HL-60/S4 (cell line): ENCODE results near the gene THTPA.

Experiments
- in situ Hi-C: fragments of 300-500 bp; cut with MboI; formaldehyde crosslinking; loops from 2 replicates; pipeline ENCODE4 v1.14.3; 2022; ENCODE audit warnings: low sequenced_read_pairs

The THTPA gene, protein sequence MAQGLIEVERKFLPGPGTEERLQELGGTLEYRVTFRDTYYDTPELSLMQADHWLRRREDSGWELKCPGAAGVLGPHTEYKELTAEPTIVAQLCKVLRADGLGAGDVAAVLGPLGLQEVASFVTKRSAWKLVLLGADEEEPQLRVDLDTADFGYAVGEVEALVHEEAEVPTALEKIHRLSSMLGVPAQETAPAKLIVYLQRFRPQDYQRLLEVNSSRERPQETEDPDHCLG

GRCh38 chr14:23555882-23556699 is at the start of gene THTPA:
Gene THTPA (plus strand): TSS chr14:23556271. CDS start chr14:23556758, 487 bp downstream.
- in situ Hi-C loops = loop anchor here (5.0 kb wide), 1 partner anchor 69 kb away; no protein-coding TSS in a partner anchor

DNA sequence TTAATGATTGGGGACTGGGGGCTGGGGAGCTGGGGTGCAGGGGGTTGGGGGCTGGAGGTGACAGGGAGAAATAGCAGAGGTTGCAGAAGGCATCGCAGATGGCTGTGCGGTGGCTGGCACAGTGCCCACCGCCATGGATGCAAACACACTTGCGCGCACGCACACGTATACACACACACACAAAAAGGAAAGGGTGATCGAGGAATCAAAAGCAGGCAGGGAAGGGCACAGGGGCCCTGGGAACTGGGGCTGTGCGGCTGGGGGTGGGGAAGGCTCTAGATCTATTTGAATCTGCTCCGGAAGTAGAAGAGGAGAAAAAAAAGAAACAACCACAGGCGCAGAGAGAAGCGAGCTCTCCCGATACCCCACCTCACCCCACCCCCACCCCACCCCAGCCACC is 43.9 kb upstream of the THTPA start:
- in situ Hi-C loops = no loop called here

DNA sequence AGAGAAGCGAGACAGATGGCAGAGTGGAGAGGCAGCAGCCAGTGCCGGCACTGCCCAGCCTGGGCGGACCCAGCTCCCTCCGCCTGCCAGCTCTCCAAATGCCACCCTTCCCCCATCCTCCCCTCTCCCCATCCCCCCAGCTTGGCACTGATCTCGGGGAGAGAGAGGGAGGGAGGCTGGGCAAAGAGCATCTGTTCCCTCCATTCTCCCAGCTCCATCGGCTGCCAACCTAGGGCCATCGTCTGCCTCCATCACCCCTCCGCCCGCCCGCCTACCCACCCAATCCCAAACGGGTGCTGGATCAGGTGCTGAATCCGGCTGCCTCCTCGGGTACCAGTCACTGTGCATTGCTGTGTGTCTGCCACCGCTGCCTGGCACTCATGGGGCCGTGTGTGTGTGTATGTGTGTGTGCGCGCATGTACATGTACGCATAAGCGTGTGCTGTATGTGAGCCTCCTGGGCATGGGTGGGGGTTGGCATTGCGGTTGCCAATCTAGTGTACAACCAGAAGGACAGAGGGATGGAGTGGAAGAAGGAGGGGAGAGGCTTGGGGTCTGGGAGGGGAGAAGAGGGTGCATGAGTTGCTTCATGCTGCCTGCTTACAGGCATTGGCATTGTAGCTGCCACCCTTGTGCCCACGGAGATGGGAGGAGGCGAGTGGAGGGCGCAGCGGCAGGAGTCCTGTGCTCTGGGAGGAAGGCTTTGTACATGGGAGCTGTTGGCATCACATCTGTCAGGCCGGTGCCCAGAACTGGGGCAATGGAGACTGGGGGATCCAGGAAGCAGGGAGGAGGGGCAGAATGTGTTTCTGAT is 42.9 kb upstream of the THTPA start:
- in situ Hi-C loops = no loop called here

DNA sequence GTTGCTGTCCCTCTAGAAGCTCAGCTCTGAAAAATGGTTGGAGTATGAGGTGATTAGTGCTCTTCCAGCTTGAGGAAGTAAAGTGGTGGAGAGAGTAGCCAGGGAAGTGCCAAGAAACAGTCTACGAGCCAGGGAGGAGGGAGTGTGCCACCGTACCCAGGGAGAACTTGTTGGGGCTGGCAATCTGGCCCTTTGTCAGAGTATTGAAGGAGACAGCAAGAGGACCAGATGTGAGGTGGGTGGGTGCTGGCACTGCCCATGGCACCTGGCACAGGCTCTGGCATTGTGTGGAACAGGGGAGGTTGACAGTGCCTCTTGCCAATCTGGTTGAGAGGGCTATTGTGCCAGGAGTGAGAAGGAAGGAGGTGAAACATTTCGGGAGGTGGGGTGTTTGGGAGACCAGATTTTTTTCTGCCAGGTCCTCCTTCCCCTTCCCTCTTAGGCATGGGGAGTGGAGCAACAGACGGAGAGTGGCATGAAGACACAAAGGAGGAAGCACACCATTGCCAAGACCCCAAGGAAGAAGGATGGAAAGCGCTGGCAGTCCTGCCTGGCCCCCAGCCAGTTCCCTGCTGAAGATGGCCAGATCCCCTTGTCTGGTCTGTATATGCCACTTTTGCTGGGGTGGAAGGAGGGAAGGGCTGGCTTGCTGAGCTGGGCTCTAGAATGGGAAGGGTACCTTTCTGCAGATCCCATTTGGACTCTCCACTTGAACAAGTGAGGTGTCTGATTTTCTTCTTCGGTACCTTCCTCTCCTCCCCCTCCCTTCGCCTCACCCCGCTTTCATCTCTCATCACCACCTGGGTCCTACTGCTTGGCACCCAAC is 42.0 kb upstream of the THTPA start:
- in situ Hi-C loops = no loop called here

GRCh38 chr14:23514644-23514957 is 41.5 kb upstream of the THTPA start:
- in situ Hi-C loops = no loop called here

DNA sequence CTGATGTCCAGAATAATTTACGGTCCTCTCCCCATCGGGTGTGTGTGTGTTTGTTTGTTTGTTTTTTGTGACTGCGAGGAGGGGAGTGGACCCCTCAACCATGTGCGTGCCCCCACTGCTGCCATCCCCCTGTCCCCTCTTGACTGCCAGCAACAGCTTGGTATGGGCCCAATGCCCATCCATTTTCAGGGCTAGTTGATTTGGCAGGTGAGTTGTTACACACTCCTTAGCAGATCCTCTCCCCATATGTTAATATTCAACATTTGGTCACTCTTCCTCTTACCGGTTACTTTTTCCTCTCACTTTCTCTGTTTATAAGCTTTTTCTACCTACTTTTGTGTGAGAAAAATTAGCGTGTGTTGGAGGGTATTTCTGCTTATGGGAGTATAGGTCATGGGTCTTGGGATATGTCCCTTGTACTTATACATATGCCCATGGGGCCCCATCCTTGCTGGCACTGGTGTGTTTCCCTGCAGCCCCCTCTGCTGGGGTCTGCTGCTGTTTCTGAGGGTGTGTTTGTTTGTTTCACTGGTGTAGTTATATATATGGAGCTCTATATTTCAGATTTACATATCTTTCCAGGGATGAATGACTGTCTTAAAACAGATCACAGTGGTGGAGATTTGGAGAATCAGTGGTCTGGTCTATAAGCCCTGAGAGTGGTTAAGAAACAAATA is 38.3 kb upstream of the THTPA start:
- in situ Hi-C loops = no loop called here

- in situ Hi-C loops = no loop called here
Measured at GRCh38 chr14:23518709-23519108, 37.4 kb upstream of the THTPA start.

DNA sequence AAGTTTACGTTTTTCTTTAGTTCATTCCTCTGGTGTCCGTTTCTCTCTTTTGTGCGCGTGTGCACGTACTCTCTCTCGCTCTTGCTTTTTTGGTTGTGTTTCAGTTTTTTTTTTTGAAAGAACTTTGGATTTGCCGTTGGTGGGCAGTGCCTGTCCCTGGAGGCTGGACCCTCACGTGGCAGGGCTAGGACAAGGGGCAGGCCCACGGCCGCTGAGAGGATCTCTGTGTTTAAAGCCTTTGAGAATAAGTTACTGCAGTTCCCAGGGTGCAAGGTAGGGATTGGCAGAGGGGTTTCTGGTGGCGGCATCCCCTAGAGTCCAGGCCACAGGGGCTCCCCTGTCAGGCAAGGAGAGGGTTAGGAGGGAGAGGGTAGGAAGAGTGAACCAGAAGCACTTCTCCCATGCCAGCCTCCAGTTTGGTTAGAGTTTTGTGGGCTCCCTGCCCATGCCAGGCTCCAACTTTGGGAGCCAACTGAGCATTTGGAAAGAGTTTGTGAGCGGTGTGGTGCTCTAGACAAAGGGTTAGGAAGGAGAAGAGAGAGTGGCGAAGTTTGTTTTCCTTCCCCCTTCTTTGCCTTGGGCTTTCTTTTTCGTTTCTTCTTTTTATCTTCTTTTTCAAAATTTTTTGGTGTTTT is 35.1 kb upstream of the THTPA start:
- in situ Hi-C loops = no loop called here

DNA sequence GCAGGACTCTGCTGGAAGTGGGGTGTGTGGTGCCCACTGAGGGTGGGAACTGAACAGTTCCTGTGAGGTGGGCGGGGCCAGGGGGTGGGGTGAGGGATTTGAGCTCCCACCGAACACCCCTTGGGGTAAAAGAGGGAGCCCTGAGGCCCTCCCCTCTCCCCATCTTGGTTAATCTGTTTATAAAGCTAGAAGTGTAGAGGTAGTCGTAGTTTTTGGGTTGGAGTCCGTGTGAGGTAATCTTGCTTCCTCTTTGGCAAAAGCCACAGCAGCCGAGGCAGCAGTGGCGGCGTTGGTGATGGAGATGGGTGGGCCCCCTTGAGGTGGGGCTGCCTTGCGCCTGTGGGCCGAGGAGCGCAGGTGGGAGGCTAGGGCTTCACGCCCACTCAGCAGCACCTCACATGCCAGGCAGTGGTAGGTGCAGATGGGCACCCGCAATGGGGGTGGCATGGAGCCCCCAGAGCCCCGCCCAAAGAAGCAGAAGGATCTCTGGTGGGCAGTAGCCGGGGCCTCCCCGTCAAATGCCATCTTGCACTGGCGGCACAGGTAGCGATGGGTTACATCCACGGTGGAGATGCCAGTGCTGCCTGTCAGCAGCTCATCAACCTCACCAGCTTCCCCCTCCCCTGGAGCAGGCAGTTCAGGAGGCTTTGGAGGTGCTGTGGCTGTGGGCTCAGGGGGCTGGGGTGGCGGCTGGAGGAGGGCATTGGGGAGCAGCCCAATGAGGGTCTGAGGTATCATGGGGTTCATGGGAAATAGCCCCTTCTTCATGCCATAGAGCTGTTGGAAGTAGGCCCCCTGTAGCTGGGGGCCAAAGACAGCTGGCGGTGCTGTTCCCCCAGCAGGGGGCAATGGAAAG is 34.1 kb upstream of the THTPA start:
- in situ Hi-C loops = no loop called here

DNA sequence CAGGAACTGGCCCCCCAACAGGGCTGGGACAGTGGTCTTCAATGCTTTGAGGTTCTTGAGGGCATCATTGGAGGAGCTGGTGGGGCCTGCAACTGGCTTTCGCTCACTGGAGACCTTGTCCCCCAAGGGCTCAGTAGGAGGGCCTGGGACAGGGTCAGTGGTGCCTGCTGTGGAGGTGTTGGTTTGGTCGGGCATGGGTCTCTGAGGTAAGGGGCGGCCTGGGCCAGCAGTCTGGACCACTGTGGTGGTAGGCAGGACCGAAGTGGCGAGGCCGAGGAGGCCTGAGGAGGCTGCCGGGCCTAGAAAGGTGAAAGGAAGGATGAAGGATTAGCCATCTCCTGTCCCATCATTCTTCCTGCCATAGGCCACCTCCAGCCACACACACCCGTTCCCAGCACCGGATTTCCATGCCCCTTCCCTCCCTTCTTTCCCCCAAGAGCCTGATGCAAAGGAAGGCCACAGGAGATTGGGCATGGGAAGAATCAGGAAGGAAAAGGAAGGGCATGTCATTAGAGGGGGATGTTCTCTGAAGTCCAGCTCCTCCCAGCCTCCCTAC is 33.4 kb upstream of the THTPA start:
- in situ Hi-C loops = no loop called here

- in situ Hi-C loops = no loop called here
Measured at GRCh38 chr14:23523229-23524016, 32.6 kb upstream of the THTPA start.

DNA sequence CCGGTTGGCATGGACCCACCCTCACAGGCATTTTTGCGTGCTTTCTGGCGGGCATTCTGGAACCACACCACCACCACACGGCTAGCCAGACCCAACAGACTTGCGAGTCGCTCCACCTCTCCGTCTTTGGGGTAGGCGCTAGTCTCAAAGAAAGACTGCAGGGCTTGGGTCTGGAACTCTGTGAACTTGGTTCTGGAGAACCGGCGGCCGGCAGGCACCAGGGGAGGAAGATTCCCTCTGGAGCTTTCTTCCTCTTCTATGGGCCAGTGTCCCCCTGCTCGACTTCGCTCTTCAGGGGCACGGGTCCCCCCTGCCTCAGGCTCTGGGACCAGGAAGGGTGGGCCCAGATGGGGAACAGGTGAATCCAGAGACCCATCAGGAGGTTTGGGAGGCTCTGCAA is 31.1 kb upstream of the THTPA start:
- in situ Hi-C loops = no loop called here

DNA sequence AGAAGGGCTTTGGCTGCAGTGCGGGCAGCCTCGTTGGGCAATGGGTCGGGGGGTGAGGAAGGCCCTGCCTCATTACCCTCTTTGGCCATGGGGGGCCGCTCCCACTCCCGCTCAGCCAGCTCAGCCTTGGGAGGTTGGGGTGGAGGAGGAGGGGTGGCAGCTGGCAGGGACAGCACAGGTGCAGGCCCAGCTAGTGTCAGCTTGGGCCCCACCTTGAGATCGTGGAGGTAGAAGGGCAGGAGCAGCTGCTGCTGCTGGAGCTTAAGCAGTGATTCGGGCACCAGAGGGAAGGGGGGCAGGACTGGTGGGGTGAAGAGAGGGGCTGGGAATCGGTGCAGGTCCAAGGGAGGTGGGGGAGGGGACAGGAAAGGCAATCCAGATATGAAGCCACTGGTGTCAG is 30.5 kb upstream of the THTPA start:
- in situ Hi-C loops = no loop called here

GRCh38 chr14:23528555-23528954 is 27.5 kb upstream of the THTPA start:
- in situ Hi-C loops = no loop called here

- in situ Hi-C loops = no loop called here
Measured at GRCh38 chr14:23529016-23529415, 27.1 kb upstream of the THTPA start.

DNA sequence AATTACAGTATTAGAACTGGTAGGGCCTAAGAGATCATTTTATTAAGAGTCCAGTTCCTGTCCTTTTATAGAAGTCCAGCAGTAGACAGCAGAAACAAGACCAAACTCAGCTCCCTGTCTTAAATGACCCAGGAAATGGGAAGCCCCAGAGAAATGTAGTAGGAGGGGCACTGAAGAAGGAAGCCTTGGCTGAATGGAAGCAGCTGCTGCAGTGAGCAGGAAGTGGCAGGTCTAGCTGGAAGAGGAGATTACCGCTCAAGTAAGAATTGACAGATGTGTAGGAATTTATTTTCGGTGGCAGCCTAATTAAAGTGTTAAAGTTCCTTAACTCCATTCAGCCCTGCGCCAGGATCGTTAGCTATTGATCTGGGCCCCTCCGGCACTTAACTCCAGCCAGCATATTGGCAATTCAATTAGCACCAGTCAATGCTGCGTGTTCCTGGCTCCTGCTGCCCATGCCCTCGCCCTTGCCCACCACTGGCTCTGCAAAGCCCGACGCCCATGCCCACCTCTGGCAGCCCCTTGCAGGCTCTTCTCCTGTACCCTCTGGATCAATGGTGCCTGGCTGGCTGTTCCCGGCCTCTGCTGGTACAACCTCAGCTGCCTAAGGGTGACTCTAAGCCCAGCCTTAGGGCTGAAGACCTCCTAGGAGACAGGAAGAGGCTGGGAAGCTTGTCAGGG is 25.6 kb upstream of the THTPA start:
- in situ Hi-C loops = no loop called here

GRCh38 chr14:23531391-23531790 is 24.7 kb upstream of the THTPA start:
- in situ Hi-C loops = no loop called here
